ENCODE results near the gene MAP3K13. TPM values are rescaled to one million over a fixed set of nuclear protein-coding genes. Genes with fewer than 3 reads are reported as not detected.

The MAP3K13 gene
- total RNA-seq, 2 donors from 2014 or later: 34.0 to 46.9 TPM

DNA sequence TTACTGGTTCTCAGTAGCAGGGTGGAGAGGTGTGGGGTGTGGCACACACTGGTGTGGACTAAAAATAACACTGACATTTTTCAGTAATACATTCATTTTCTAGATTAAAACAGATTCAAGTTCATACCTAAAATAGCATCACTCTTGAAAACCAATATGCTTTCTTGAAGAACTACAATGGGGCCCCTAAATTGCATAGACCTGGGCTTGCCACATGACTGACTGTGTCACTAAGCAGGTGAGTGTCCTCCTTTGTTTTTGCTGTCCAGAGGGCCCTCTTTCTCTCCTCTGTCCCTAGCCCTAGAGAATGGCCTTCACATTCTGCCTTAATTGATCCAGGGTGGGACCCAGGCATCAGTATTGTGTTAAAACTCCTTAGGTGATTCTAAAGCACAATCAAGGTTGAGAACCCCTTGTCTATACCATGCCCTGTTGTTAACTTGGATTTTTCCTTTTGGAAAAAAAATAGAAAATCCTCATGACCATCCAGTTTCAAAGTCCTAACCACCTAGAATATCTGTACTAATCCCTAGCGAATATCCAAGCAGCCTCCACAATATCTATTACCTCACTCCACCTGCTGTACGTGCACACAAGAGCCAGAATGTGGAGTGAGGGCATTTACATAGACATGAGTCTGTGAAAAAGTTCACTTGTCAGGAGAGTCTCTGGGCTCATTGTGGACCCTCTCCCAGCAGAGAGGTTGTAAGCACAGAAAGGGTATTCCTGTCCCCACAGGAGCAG, 154.6 kb downstream of the MAP3K13 start:
- H3K4me1 ChIP-seq: no peaks in the 10 kb centered on the region
- no peak overlapping the region for H3K27ac ChIP-seq
- no peaks in the 10 kb centered on the region for H3K27me3 ChIP-seq
- H3K36me3 ChIP-seq: no peaks in the 10 kb centered on the region
- no peak overlapping the region for H3K4me3 ChIP-seq
- no peak for DNase-seq
- no peaks in the 10 kb centered on the region for H3K9me3 ChIP-seq
- no peak overlapping the region for H3K9ac ChIP-seq (ENCODE audit: low read depth in 2 of 2, low read length in 2 of 2)
- TF ChIP-seq, protein P1, sequence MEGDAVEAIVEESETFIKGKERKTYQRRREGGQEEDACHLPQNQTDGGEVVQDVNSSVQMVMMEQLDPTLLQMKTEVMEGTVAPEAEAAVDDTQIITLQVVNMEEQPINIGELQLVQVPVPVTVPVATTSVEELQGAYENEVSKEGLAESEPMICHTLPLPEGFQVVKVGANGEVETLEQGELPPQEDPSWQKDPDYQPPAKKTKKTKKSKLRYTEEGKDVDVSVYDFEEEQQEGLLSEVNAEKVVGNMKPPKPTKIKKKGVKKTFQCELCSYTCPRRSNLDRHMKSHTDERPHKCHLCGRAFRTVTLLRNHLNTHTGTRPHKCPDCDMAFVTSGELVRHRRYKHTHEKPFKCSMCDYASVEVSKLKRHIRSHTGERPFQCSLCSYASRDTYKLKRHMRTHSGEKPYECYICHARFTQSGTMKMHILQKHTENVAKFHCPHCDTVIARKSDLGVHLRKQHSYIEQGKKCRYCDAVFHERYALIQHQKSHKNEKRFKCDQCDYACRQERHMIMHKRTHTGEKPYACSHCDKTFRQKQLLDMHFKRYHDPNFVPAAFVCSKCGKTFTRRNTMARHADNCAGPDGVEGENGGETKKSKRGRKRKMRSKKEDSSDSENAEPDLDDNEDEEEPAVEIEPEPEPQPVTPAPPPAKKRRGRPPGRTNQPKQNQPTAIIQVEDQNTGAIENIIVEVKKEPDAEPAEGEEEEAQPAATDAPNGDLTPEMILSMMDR (IDR thresholded peaks at IDR 0.05): no peak
- intact Hi-C loops (cut with DNase I): no loop called here

DNA sequence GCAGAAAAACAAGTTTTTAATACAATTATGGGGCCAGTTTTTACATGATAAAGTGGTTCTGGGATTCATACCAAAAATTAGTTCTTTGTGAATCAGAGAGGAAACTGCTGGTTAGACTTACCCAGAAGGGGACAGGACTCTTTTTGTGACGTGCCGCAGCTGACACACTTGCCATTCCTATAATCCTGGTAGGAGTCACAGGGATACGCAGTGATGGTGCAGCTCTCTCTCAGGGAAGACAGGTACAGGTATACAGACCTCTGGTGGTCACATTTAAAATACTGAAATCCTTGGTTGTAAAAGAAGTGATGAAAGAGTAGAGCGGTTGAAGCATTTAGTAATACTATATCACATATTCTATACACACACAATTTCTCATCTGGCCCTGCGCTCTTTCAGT, 156.1 kb downstream of the MAP3K13 start:
- Histone ChIP-seq H3K4me1 (no peaks in the 10 kb centered on the region), H3K27ac (no peak overlapping the region), H3K9me3 (no peaks in the 10 kb centered on the region), H3K4me3 (no peak overlapping the region), H3K36me3 (no peaks in the 10 kb centered on the region), H3K9ac (ENCODE audit: low read depth in 2 of 2, low read length in 2 of 2) (no peak overlapping the region), H3K27me3 (no peaks in the 10 kb centered on the region)
- TF ChIP-seq, protein P1 (IDR thresholded peaks at IDR 0.05): no peak
- DNase-seq: no peak
- intact Hi-C loops (cut with DNase I): no loop called here

DNA sequence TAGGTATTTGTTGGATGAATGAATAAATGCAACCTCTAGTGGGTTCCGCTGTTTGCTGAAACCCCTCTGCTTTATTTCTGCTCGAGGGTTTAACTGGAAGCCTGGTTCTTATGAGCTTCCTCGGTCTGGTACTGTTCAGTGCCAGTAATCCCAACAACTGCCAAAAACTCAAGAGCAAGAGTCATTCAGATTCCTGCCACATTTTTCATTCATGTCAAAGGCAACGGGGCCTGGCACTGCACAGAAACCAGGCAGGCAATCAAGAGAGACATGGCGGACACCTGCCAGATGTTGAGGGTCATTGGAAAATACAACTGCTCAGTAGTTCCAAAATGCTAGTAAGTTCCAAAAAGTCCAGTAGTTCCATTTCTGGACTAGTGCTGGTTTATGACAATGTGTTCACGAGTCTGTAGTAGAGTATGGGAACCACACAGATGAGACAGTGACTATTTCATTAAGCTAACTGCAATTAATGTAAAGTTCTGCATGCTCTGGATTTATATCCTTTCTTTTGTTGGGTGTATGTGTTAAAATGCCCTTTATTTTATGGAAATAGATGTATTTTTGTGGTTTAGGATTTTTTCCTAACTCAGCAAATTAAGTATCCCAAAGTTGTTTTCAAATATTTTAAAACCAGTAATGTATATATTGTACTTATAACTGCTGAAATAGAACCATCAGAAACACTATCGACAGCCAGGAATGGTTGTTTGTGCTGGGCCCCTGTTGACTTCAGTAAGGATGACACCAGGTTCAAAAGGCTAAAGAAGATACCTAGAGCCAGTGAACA, 158.6 kb downstream of the MAP3K13 start:
- Histone ChIP-seq H3K27ac (no peak overlapping the region), H3K27me3 (no peaks in the 10 kb centered on the region), H3K4me1 (no peaks in the 10 kb centered on the region), H3K9me3 (no peaks in the 10 kb centered on the region), H3K4me3 (no peak overlapping the region), H3K36me3 (no peaks in the 10 kb centered on the region), H3K9ac (ENCODE audit: low read depth in 2 of 2, low read length in 2 of 2) (no peak overlapping the region)
- no peak for DNase-seq
- TF ChIP-seq, protein P1 (IDR thresholded peaks at IDR 0.05): no peak
- intact Hi-C loops (cut with DNase I): no loop called here

DNA sequence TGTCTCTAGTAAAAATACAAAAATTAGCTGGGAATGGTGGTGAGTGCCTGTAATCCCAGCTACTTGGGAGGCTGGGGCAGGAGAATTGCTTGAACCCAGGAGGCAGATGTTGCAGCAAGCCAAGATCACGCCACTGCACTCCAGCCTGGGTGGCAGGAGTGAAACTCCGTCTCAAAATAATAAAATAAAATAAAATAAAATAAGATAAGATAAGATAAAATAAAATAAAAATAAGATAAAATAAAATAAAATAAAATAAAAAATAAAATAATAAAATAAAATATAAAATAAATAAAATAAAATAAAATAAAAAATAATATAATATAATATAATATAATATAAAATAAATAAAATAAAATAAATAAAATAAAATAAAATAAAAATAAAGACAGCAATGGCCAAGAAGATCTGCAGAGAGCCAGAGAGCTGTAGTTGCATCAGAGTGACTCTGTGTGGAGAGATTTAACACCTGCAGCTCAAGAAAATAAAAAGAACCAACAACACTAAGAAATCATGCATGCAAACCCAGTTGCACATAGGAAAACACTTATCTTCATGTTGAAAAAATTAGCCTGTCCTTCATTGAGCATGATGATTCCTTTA, 163.5 kb downstream of the MAP3K13 start:
- no peaks in the 10 kb centered on the region for H3K4me1 ChIP-seq
- TF ChIP-seq, protein P1 (IDR thresholded peaks at IDR 0.05): no peak
- DNase-seq: no peak

DNA sequence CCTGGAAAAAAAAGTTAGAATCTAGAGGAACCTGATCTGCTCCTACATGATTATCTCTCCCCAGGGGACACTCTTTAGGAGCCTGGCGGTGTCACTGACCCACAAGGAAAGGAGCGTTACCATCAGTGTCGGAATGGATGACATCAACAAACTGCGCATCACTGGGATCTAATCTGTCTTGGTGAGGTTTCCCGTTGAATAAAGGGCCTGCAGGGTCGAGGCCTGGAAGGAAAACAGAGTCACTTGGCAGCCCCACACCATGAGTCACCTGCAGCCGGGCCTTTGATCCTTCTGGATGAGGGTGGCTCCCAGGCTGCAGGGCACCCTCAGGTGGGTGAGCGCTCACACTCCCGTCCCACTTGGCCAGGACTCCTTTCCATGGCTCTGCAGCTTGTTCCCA, 164.4 kb downstream of the MAP3K13 start:
- TF ChIP-seq, protein P1 (IDR thresholded peaks at IDR 0.05): no peak
- H3K27ac ChIP-seq: no peak overlapping the region
- no peaks in the 10 kb centered on the region for H3K36me3 ChIP-seq
- DNase-seq: no peak
- no peak overlapping the region for H3K4me3 ChIP-seq
- H3K27me3 ChIP-seq: no peaks in the 10 kb centered on the region
- no peaks in the 10 kb centered on the region for H3K4me1 ChIP-seq
- H3K9ac ChIP-seq (ENCODE audit: low read depth in 2 of 2, low read length in 2 of 2): no peak overlapping the region
- H3K9me3 ChIP-seq: no peaks in the 10 kb centered on the region
- intact Hi-C loops (cut with DNase I): no loop called here

More for the DNA sequence above, 163.5 kb downstream of the MAP3K13 start:
- intact Hi-C loops (cut with DNase I): no loop called here
- Histone ChIP-seq H3K27ac (no peak overlapping the region), H3K36me3 (no peaks in the 10 kb centered on the region), H3K27me3 (no peaks in the 10 kb centered on the region), H3K9ac (ENCODE audit: low read depth in 2 of 2, low read length in 2 of 2) (no peak overlapping the region), H3K4me3 (no peak overlapping the region), H3K9me3 (no peaks in the 10 kb centered on the region)

All from colonic mucosa (tissue), 4 donors.